Daoy (cell line): ENCODE data around the gene PTPRN2. TPM values are rescaled to one million over a fixed set of nuclear protein-coding genes. Genes with fewer than 3 reads are reported as not detected.
"Not testable (repeated sequence)": the region's sequence is repeated elsewhere in the genome, so short reads cannot be mapped to it uniquely, and the experiment has no call there.

Experiments
- DNase-seq: peaks from one replicate; pipeline ENCODE4 v3.0.0-alpha.2; 2015; ENCODE audit warnings: low read depth
- total RNA-seq: library from RNA; depleted of rRNA; stranded (reverse); fragments of >200 nt; shearing (Covaris generic); gene quantifications from 2 replicates; pipeline ENCODE4 v1.2.3, GENCODE V29; 2014

Gene PTPRN2
- total RNA-seq, 1 experiment from 2014 or later, result 8.3 TPM

DNA sequence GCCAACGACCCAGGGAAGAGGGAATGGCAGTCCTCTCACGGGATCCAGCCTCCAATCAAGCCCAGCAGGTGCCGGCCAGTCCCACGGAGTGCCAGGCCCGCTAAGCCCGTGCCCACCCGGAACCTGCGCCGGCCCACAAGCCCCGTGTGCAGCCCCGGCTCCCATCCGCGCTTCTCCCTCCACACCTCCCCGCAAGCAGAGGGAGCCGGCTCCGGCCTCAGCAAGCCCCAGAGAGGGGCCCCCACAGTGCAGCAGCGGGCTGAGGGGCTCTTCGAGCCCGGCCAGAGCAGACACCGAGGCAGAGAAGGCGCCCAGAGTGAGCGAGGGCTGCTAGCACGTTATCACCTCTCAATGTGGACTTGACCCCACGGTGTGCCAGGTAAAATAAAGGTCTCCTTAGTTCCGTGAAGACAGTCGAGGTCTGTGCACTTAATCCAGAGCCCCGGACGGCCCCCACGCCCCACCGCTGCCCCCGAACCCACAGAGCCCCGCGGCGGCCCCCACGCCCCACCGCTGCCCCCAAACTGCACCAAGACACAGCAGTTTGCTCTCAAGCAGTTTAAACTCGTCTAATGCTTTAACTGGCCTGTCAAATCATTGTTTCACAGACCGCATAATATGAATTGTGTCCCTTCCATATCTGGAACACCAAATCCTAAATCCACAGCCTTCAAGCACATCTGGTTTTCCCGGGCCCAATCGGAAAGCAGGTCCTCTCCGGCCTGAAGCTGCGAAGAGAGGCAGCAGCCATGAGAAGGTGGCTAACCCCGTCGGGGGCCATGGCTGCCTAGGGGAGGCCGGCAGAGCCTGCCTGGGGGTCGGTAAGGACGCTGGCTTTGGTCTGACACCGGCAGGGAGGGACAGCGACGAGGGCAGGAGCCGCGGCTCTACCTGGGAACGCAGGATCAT lies 307.8 kb downstream of the PTPRN2 start:
- no peak for DNase-seq

DNA sequence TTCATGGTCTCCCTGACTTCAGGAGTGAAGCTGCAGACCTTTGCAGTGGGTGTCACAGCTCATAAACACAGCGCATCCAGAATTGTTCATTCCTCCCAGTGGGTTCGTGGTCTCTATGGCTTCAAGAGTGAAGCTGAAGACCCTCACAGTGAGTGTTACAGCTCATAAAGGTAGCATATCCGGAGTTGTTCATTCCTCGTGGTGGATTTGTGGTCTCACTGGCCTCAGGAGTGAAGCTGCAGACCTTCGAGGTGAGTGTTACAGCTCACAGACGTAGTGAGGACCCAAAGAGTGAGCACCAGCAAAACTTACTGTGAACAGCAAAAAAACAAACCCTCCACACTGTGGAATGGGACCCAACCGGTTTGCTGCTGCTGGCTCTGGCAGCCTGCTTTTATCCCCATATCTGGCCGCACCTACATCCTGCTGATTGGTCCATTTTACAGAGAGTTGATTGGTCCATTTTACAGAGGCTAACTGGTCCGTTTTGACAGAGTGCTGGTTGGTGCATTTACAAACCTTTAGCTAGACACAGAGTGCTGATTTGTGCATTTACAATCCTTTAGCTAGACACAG lies 308.8 kb downstream of the PTPRN2 start:
- DNase-seq, result no peak

DNA sequence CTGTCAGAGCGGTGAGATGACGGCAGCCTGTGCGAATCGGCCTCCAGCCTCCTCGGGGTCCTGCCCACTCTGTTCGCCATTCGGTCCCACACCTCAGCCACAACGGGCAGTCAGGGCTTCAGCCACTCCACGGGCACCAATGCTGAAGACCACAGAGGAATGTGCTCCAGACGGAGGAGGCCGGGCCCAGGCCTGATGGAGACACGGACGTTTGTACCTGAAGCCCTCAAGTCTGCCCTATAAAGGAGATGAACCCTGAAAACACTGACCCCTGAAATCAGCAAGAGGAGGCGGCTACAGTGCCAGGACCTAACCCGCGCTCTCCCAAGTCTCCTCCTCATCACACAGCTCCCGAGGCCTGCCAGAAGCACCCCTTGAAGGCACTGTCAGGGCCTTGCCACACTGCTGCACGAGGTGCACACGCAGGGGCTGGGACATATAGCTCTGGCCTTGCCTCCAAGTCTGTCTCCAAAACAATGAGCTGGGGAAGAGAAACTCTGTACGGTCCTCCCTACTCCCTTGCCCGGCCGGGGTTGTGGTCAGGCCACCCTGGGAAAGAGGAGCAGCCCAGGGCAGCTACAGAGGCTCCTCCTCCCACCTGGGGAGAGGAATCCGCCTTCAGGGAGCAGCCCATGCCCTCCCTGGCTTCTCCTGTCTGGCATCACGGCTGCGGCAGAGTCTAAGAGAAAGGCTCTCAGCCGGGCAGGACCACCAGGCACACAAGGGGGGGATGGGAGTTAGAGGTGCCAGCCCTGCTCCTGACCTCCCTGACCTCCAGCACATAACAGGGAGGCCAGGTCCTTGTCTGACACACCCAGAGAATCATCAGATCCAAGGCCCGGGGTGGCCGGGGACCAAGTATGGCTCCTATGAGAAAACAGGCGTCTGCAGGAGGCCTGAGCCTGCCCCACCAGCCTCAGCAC lies 310.1 kb downstream of the PTPRN2 start:
- DNase-seq, result no peak

DNA sequence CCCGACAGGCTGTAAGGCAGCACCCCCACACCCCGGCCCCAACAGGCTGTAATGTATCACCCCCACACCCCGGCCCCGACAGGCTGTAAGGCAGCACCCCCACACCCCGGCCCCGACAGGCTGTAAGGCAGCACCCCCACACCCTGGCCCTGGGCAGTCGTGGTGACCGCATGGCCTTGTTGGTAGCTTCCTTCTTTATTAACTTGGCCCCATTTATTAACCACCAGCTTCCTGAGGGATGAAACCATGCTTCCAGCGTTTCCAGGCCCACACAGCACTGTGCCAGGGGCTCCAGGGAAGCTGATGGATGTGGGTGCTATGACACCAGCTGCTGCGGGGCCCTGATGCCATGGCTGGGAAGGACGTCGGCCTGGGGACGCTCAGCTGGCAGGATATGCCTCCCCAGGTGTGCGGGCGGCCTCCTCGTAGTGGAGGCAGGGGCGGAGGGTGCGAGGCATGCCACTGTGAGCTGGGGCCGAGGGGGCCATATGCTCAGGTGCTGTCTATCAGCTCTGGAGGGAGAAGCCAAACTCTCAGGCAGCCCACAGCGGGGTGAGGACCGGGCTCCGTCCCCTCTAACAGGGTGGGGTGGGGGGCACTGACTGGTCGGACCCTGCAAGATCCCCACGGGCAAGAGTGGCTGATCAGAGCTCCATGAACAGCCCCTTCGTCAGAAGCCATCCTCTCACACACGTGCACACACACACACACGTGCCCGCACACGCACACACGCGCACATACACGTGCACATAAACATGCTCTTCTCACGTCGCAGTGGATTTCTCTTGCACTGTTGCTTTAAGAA lies 311.0 kb downstream of the PTPRN2 start:
- DNase-seq, result no peak

DNA sequence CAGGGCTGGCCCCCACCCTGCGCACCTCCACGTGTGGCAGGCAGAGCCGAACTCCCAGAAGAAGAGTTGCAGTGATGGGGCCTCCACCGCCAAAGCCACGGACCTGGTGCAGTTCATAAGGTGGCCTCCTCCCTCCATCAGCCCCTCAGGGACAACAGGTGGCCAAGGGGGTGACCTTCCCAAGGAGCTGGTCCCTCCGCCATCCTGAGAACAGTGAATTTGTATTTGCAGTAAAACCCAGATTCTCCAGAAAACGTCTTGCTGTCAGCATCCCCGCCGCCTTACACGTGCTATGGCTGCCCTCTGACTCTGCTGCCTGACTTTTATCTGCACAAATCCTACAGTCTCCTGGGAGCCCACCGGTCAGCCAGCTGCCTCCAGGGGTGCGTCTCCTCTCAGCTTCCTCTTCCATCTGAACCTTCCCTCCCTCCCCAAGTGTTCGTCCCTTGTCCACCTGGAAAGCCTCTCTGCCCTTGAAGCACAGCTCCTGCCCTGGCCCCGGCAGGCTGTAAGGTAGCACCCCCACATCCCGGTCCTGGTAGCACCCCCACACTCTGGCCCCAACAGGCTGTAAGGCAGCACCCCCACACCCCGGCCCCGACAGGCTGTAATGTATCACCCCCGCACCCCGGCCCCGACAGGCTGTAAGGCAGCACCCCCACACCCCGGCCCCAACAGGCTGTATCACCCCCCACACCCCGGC lies 311.8 kb downstream of the PTPRN2 start:
- no peak for DNase-seq

DNA sequence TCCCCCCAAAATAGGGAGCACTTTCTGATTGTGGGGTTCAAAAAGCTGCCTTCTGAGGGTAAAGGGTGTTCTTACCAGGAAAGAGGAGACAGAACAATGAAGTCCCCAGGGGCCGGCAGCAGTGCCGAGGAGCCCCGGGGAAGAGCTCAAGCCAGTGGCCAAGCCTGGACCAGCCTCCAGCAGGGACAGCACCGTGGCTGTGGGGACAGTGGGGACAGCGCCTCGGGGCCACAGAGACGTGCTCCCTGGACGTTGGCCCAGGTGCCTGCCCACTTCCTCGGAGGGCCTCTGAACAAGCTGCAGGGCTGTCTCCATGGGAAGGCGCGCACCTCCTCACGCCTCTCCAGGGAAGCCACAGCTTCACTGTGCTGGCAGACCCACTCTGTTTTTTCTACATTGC lies 312.6 kb downstream of the PTPRN2 start:
- DNase-seq, result no peak

DNA sequence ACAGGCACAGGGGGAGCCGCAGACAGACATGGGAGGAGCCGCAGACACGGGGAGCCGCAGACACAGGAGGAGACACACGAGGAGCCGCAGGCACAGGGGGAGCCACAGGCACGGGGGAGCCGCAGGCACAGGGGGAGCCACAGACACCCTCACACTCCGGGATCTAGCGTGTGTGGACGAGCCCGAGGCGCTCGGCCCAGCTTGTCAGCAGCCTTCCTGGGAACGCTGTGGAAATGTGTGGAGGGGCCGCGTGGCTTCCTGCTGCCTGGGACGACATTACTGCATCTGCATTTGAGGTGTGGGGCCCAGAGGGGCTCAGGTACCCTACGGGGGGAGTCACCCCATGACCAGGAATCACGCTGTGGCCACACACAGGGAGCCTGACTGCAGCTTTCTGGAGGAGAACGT lies 313.2 kb downstream of the PTPRN2 start:
- no peak for DNase-seq

DNA sequence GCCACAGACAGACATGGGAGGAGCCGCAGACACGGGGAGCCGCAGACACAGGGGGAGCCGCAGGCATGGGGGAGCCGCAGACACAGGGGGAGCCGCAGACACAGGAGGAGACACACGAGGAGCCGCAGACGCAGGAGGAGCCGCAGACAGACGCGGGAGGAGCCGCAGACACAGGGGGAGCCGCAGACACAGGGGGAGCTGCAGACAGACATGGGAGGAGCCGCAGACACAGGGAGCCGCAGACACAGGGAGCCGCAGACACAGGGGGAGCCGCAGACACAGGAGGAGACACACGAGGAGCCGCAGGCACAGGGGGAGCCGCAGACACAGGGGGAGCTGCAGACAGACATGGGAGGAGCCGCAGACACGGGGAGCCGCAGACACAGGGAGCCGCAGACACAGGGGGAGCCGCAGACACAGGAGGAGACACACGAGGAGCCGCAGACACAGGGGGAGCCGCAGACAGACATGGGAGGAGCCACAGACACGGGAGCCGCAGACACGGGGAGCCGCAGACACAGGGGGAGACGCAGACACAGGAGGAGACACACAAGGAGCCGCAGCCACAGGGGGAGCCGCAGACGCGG lies 313.8 kb downstream of the PTPRN2 start:
- not testable (repeated sequence) for DNase-seq

DNA sequence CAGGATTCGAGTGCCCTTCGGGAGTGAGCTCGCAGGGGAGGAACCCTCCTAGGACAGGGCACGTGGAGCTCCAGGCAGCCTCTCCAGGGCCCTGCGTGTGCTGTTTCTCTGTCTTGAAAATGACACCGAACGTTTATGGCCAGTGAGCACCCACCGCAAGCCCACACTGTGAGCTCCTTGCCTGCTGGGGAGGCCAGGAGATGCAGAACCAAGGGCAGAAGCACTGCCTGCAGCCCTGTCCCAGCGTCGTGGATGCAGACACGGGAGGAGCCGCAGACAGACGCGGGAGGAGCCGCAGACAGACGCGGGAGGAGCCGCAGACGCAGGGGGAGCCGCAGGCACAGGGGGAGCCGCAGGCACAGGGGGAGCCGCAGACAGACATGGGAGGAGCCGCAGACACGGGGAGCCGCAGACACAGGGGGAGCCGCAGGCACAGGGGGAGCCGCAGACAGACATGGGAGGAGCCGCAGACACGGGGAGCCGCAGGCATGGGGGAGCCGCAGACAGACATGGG lies 314.4 kb downstream of the PTPRN2 start:
- no peak for DNase-seq

DNA sequence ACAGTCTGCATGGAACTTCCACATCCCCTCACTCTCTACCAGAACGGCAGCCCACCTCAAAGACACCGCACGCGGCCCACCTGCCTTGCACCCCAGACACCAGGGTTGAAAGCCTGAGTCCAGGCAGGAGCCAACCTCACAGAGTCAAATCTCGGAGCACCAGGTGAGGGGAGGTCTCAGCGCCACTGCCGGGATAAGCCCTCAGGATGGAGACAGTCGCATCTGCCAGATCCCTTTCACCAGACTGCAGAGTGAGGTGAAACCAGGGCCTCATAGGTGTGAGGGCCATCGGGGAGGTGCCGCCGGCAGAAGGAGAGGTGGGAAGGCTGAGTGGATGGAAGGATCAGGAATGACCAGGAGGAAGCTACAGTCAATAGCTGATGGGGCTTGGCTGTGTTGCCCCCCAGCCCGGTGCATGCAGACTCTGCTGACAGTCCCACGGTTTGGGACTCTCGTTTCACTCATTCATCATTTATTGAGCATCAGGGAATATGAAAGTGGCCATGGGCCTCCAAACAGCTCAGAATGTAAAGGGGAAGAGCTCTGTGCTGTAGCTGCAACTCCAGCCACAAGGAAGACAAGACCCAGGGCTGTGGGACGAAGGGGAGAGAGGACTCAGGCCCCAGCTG lies 315.0 kb downstream of the PTPRN2 start:
- DNase-seq, result no peak

DNA sequence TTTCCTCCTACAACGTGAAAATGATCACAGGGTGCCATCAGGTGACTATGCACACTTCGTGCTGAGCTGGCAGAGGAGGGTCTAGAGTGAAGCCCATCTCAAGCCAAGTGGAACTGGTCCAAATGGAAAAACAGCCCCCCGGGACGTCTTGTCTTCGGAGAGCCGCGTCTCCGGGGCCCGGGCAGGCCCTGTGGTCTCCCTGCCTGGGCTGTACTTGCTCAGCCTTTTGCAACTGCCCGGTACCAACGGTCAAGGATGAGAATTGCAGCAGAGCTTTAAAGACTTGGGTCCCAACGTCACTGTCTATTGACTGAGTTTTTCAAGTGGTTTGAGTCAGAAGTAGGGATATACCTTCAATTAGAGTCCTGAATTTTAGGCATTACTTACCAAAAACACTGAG lies 315.5 kb downstream of the PTPRN2 start:
- DNase-seq, result no peak

DNA sequence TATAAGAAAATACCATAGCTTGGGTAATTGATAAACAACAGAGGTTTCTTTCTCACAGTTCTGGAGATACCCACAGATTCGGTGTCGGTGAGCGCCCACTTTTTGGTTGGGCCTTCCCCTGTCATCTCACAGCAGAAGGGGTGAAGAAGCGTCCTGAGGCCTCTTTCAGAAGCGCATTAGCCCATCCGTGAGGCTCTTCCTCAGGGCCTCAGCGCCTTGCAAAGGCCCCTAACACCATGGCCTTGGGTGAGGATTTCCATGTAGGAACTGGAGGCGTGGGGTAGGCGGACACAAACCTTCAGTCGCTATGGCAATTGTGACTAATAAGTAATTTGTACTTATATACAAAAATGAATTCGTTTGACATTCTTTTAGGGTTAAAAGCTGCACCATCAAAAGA lies 316.0 kb downstream of the PTPRN2 start:
- no peak for DNase-seq

DNA sequence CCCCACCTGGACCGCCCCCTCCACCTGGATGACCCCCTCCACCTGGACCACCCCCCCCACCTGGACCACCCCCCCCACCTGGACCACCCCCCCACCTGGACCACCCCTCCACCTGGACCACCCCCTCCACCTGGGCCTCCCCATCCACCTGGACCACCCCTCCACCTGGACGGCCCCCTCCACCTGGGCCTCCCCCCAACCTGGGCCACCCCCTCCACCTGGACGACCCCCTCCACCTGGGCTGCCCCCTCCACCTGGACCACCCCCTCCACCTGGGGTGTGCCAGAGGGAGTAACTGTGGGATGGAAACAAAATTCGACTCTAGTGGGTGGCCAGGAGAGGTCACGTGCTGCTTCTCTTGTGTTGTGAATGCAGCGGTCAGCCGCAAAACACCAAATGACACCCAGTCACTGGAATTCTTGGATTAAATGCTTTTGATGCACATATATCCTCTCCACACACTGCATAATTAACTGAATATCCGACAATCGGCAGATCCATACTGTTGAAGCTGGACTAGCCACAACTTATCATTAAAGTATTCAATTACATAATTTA lies 316.7 kb downstream of the PTPRN2 start:
- DNase-seq, result no peak

DNA sequence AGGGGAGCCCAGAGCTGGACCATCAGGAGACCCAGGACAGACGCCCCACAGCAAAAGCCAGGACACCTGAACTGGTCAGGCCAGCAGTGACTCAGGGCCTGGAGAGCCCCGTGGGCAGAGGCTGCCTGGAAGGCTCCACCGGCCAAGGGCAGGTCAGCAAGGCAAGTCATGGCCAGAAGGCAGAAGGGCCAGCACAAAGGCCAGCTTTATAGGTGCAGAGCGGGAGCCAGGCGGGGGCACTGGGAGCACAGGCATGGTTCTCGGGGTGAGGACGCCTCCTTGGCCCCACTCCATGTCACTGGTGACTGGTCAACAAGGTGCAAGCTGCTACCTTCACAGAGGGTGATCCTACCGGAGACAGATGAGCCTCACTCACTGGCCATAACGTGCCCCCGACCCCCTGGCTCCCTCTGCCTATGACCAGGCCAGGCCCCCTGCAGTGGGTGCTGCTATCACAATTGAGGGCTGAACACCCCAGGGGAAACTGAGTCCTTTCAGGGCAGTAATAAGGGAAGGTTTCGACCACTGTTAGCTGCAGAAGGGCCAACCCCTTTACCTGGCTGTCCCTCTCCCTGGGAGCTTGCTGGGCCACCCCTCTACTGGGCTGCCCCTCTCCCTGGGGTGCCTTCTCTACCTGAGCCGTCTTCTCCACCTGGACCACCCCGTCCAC lies 317.4 kb downstream of the PTPRN2 start:
- no peak for DNase-seq

DNA sequence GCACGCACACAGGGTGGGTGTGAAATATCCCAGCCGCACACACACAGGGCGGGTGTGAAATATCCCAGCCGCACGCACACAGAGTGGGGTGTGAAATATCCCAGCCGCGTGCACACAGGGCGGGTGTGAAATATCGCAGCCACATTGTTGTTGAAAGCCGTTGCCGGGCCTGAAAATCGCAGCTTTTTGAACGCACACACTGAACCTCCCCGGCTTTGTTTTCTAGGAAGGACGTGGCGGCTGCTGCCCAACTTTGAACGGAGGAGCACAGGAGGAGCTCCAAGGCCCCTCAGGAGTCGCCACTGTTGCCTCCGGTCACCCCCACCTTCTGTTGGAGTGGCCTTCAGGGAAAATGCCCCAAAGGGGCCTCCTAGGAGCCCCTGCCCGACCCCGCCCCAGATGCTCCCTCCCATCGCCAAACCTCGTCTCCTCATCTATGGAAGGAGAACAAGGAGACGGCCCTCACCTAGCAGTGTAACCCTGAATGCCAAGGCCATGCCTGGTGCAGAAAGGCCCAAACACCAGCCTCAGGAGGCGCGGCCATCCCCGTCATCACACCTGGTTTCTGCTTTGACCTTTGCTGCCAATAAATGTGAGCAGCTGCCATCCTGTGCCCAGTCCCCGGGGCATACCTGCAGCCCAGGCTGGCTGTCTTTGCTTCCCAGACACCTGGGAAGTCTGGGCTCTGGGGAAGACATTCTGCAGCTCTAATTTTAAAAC lies 318.6 kb downstream of the PTPRN2 start:
- no peak for DNase-seq

DNA sequence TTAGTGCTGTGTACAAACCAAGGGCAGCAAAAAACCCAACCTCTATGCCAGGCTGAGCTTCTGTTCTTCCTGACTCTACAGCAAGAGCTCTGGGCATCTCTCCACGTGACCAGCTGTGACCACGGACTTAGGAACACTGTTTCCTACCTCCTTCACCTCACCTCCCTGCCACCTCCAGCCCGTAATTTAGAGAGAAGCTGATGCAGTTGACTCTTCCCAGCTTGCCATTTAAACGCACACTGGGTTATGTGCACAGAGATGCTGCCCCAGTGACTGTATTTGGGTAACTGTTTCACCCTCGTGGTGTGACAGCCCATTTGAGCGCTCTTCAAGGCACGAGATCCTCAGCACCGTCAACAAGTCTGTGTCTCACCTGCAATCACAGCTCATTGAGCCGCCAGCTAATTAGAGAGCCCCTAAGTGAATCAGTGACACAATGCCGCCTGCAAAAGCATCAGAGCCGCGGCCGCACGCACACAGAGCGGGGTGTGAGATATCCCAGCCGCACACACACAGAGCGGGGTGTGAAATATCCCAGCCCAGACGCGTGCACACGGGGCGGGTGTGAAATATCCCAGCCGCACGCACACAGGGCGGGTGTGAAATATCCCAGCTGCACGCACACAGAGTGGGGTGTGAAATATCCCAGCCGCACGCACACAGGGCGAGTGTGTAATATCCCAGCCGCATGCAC lies 319.7 kb downstream of the PTPRN2 start:
- no peak for DNase-seq
